Bronchial epithelial cell (primary cell): ENCODE data around the gene SCLY. TPM values are rescaled to one million over a fixed set of nuclear protein-coding genes. Genes with fewer than 3 reads are reported as not detected.

Source experiments
- DNase-seq: peaks from one replicate; pipeline ENCODE4 v3.0.0-alpha.2; 2010; ENCODE audit warnings: low read depth
- FAIRE-seq: peaks from 2 replicates; lab custom pipeline; 2011; peaks lifted over from hg19 to GRCh38; lab: Jason Lieb, UNC
- H3K27me3 ChIP-seq: 2 replicates; pipeline ENCODE4 v1.5.1; 2011; ENCODE audit warnings: low read length; ENCODE audit not compliant: control insufficient read depth, insufficient read depth
- H3K36me3 ChIP-seq: 2 replicates; pipeline ENCODE4 v1.5.1; 2011; ENCODE audit warnings: low read length; ENCODE audit not compliant: control insufficient read depth, insufficient read depth
- H3K4me3 ChIP-seq: 2 replicates; pipeline ENCODE4 v1.5.1; 2011; ENCODE audit warnings: mild to moderate bottlenecking, low read depth, low read length, control low read depth
- CTCF ChIP-seq: IDR thresholded peaks from 2 replicates; pipeline ENCODE4 v1.5.1; 2011; ENCODE audit warnings: mild to moderate bottlenecking, moderate library complexity, low read length, control low read depth, inconsistent platforms; ENCODE audit not compliant: insufficient read depth, severe bottlenecking
- total RNA-seq: library from RNA; depleted of rRNA; stranded (reverse); fragments of >200 nt; gene quantifications from 2 replicates; pipeline ENCODE4 v1.2.1, GENCODE V29; 2014

The SCLY gene
- total RNA-seq, 1 donor from 2014 or later: 12.6 TPM

GRCh38 chr2:238020816-238021215 lies 40.0 kb upstream of the SCLY start:
- FAIRE-seq: no peak
- Histone ChIP-seq H3K36me3 (peaks cover 11% of the 10 kb centered on the region), H3K27me3 (no peaks in the 10 kb centered on the region), H3K4me3 (no peak overlapping the region)
- no peak for TF ChIP-seq CTCF
- no peak for DNase-seq

- peak; percentile 63 for DNase-seq
- H3K4me3 ChIP-seq: no peak overlapping the region
- no peak for TF ChIP-seq CTCF
- H3K36me3 ChIP-seq: peaks cover 11% of the 10 kb centered on the region
- no peak for FAIRE-seq
- H3K27me3 ChIP-seq: no peaks in the 10 kb centered on the region
Measured at GRCh38 chr2:238021327-238021726, 39.5 kb upstream of the SCLY start.

DNA sequence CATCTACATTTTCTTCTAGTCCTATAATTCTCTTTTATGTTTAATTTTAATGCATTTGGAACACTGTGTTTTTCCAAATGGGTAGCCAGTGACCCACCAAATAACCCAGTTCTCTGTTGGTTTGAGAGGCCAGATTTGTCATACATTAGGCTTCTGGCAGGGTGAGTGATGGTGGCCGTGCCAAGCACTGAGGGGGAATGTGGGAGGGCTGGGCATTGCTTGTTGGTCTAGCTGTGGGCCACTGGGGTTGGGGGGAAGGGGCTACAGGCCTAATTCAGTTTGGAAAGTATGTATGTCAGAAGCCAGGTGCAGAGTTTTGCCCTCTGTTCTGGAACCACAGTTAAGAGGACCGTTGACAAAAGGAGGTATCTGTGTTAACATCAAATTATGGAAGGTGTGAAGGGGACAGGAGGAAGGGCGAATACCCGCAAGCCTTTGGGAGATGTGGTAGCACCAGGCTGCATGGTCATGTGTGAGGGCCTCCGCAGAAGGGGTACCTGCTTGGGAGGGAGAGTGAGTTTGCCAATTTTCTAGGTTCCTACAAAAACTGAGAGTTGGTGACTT lies 38.1 kb upstream of the SCLY start:
- TF ChIP-seq CTCF: no peak
- Histone ChIP-seq H3K27me3 (no peaks in the 10 kb centered on the region), H3K36me3 (peaks cover 13% of the 10 kb centered on the region), H3K4me3 (no peak overlapping the region)
- DNase-seq (no peak), FAIRE-seq (peak; percentile 58)

- no peaks in the 10 kb centered on the region for H3K27me3 ChIP-seq
- H3K36me3 ChIP-seq: peaks cover 13% of the 10 kb centered on the region
- H3K4me3 ChIP-seq: no peak overlapping the region
- no peak for FAIRE-seq
- no peak for DNase-seq
- TF ChIP-seq CTCF: no peak
Measured at GRCh38 chr2:238023608-238024007, 37.2 kb upstream of the SCLY start.

DNA sequence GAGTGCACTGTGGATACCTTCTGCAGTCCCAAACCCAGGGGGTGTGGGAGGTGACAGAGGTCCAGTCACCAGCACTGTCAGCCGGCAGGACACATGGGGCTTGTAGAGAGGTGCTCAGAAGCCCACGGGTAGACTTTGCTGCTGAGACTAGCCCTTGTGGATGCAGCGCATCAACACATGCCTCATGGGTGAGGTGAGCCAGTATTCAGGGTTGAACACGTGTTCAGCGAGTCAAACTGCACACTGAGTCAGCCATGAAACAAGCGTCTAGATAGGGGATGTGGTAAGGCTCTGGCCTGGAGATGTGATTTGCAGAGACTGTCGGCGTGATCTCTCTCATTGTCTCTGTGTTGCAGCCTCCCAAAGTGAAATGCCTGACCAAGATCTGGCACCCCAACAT lies 35.8 kb upstream of the SCLY start:
- FAIRE-seq: peak; percentile 95
- peak; percentile 84 for DNase-seq
- H3K4me3 ChIP-seq: no peak overlapping the region
- H3K27me3 ChIP-seq: no peaks in the 10 kb centered on the region
- peaks cover 12% of the 10 kb centered on the region for H3K36me3 ChIP-seq
- no peak for TF ChIP-seq CTCF
